ENCODE results near the gene EDN2. TPM values are rescaled to one million over a fixed set of nuclear protein-coding genes. Genes with fewer than 3 reads are reported as not detected.
A peak's percentile ranks its signal among the peaks of the same experiment; 100 is the strongest.

The EDN2 gene
- total RNA-seq (2022): 0.28 TPM in 1 of 2 replicates, not detected in the other
- Bru-seq, nascent RNA: percentile 14 among the genes with signal in this experiment
- BruChase-seq, experiment 1, labeled RNA remaining after a 6-hour chase: percentile 18 among the genes with signal in this experiment
- BruChase-seq, experiment 2, labeled RNA remaining after a 2-hour chase: percentile 19 among the genes with signal in this experiment
- long read RNA-seq: 0 reads

GRCh38 chr1:41484402-41485241 is at the start of gene EDN2:
EDN2 (minus strand) TSS chr1:41484683; CDS start chr1:41484601, 82 bp downstream.
- intact Hi-C loops (cut with micrococcal nuclease; ENCODE audit: unreplicated experiment): no loop called here
- H3K4me1 Mint-ChIP-seq (ENCODE audit: low read depth, unreplicated experiment): peaks cover 44% of the 10 kb centered on the region
- H3K9me3 Mint-ChIP-seq (ENCODE audit: low read depth, unreplicated experiment): peaks cover under 1% of the 10 kb centered on the region
- no TSS peak for BruUV-seq (replicated peaks)
- DNase-seq: peak; percentile 76
- TF ChIP-seq CTCF (IDR thresholded peaks at IDR 0.05; ENCODE audit: unreplicated experiment): no peak
- H3K27me3 Mint-ChIP-seq (ENCODE audit: unreplicated experiment): peaks cover 6% of the 10 kb centered on the region
- no peak within 1 kb of the TSS for H3K27ac Mint-ChIP-seq (ENCODE audit: unreplicated experiment)
- CTCF ChIA-PET: interaction anchor here (0.6 to 4.0 kb wide), 11 partner anchors 8 to 143 kb away, joined by 3 to 30 read pairs (median 3); no protein-coding TSS in a partner anchor
- H3K4me3 Mint-ChIP-seq (ENCODE audit: low read depth, unreplicated experiment): peak within 1 kb of the TSS; percentile 53
- H3K36me3 Mint-ChIP-seq (ENCODE audit: insufficient read depth, unreplicated experiment): no peaks in the 10 kb centered on the region

- DNase-seq: no peak
- Mint-ChIP-seq H3K4me3 (ENCODE audit: low read depth, unreplicated experiment) (no peak overlapping the region), H3K27ac (ENCODE audit: unreplicated experiment) (no peak overlapping the region), H3K27me3 (ENCODE audit: unreplicated experiment) (peaks cover 51% of the 10 kb centered on the region), H3K9me3 (ENCODE audit: low read depth, unreplicated experiment) (peaks cover 3% of the 10 kb centered on the region), H3K36me3 (ENCODE audit: insufficient read depth, unreplicated experiment) (no peaks in the 10 kb centered on the region), H3K4me1 (ENCODE audit: low read depth, unreplicated experiment) (no peaks in the 10 kb centered on the region)
- no peak for TF ChIP-seq CTCF (IDR thresholded peaks at IDR 0.05; ENCODE audit: unreplicated experiment)
- CTCF ChIA-PET: interaction anchor here (2.2 kb wide), 1 partner anchor 18 kb away, joined by 9 read pairs; no protein-coding TSS in a partner anchor
- intact Hi-C loops (cut with micrococcal nuclease; ENCODE audit: unreplicated experiment): no loop called here
- BruUV-seq (replicated peaks): no TSS peak
Observed at GRCh38 chr1:41533731-41534080, 49.2 kb upstream of the EDN2 start.

GRCh38 chr1:41533016-41533730 is 48.7 kb upstream of the EDN2 start:
- H3K9me3 Mint-ChIP-seq (ENCODE audit: low read depth, unreplicated experiment): peaks cover 3% of the 10 kb centered on the region
- CTCF ChIA-PET: interaction anchor here (2.2 kb wide), 1 partner anchor 18 kb away, joined by 9 read pairs; no protein-coding TSS in a partner anchor
- no peaks in the 10 kb centered on the region for H3K4me1 Mint-ChIP-seq (ENCODE audit: low read depth, unreplicated experiment)
- no peak overlapping the region for H3K4me3 Mint-ChIP-seq (ENCODE audit: low read depth, unreplicated experiment)
- H3K27me3 Mint-ChIP-seq (ENCODE audit: unreplicated experiment): peaks cover 51% of the 10 kb centered on the region
- no peak for DNase-seq
- H3K36me3 Mint-ChIP-seq (ENCODE audit: insufficient read depth, unreplicated experiment): no peaks in the 10 kb centered on the region
- TF ChIP-seq CTCF (IDR thresholded peaks at IDR 0.05; ENCODE audit: unreplicated experiment): no peak
- BruUV-seq (replicated peaks): no TSS peak
- no peak overlapping the region for H3K27ac Mint-ChIP-seq (ENCODE audit: unreplicated experiment)
- intact Hi-C loops (cut with micrococcal nuclease; ENCODE audit: unreplicated experiment): no loop called here

- BruUV-seq (replicated peaks): no TSS peak
- no peak for TF ChIP-seq CTCF (IDR thresholded peaks at IDR 0.05; ENCODE audit: unreplicated experiment)
- Mint-ChIP-seq H3K27ac (ENCODE audit: unreplicated experiment) (no peak overlapping the region), H3K9me3 (ENCODE audit: low read depth, unreplicated experiment) (peaks cover 3% of the 10 kb centered on the region), H3K4me3 (ENCODE audit: low read depth, unreplicated experiment) (no peak overlapping the region), H3K4me1 (ENCODE audit: low read depth, unreplicated experiment) (no peaks in the 10 kb centered on the region), H3K27me3 (ENCODE audit: unreplicated experiment) (peaks cover 51% of the 10 kb centered on the region), H3K36me3 (ENCODE audit: insufficient read depth, unreplicated experiment) (no peaks in the 10 kb centered on the region)
- no peak for DNase-seq
- intact Hi-C loops (cut with micrococcal nuclease; ENCODE audit: unreplicated experiment): no loop called here
- CTCF ChIA-PET: interaction anchor here (2.2 kb wide), 1 partner anchor 17 kb away, joined by 9 read pairs; no protein-coding TSS in a partner anchor
Observed at GRCh38 chr1:41532206-41532975, 47.9 kb upstream of the EDN2 start.

Data from Calu3 (cell line).